GM10847 (cell line): ENCODE measurements around the gene GRM3.

Source experiments
- POLR2A ChIP-seq: IDR thresholded peaks from 2 replicates; pipeline ENCODE4 v1.6.1; 2011; ENCODE audit not compliant: insufficient read length; ENCODE audit errors: extremely low read depth

The GRM3 gene

GRCh38 chr7:86643561-86644281, at the start of gene GRM3:
GRM3 (plus strand) TSS chr7:86643909; CDS start chr7:86765146, 121,237 bp downstream.
- no peak for TF ChIP-seq POLR2A

DNA sequence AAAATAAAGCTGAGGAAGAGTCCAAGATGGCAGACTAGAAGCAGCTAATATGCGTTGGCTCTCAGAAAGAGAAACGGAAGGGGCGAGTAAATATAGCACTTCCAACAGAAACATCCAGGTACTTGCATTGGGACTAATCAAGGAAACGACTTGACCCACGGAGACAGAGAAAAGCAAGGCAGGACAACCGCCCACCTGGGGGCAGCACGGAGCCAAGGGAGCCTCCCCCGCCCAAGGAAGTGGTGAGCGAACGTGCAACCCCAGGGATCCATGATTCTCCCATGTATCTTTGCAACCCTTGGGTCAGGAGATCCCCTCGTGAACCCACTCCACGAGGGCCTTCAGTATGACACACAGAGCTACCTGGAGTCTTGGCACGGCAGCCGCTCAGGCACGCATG, 45.4 kb upstream of the GRM3 start:
- TF ChIP-seq POLR2A: no peak

DNA sequence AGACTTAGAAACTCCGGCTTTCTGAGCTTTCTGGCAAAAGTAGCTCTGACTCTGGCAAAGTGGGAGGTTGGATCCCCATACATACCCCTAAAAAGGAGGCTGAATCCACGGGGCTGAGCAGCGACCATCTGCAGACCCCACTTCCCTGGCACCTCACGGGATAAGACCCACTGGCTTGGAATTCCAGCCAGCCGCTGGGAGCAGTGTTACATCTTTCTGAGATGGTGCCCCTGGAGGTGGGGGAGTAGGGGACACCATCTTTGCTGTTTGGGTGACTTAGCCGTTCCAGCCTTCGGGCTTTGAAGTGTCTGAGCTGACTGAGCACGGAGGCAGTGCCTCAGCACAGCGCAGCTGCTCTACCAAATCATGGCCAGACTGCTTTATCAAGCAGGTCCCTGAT, 45.0 kb upstream of the GRM3 start:
- no peak for TF ChIP-seq POLR2A

DNA sequence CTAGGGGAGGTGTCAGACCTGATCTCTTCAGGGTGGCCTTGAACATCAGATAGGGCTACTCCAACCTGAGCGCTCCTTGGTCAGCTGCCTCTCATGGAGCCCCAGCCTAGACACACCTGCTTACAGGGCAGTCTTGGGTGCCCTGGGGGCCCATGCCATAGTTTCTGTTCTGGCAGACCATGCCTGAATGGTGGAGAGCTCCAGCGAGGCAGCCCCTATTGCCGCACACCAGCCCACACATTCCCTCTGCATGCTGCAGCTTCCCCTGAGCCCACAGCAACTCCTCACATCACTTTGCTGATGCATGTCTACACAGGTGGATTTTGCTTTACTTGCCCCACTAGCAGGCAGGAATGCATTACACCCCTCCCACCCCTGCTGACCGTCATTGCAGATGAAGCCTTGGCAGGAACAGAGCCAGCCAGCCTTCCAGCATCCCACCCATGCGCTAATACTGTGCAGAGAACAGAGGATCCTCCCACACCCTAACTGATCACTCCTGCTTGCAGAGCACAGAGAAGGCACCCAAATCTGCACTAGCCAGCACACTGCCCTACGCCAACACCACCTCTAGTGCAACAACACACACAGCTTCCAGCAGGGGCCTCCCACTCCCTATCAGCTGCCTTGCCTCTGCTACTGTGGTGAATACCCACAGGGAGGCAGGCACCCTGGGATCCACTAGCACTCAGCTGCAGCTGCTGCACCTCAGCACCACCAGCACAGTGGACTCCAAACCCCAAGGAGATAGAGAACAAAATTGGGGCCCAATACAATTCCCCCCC, 43.0 kb upstream of the GRM3 start:
- TF ChIP-seq POLR2A: no peak

GRCh38 chr7:86644282-86645224, 844 bp downstream of the GRM3 start:
- no peak for TF ChIP-seq POLR2A

DNA sequence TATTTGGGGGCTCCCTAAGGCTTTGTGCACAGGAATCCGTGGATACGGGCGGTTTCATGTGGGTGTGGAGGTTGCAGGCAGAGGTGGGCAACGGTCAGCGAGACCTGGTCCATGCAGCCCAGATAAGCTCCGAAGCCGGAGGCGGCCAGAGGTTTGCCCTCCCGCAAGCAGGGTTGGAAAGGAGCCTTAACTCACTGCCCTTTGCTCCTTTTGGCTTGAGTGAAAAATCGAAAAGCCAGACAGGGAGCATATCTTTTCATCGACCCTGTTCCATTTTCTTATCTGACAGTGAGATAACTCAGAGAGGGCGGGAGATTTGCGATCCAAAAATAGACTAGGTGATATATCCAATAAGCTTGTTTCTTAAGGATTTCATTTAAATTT, 1.5 kb downstream of the GRM3 start:
- no peak for TF ChIP-seq POLR2A

- no peak for TF ChIP-seq POLR2A
These were observed 2.1 kb downstream of the GRM3 start for GRCh38 chr7:86645676-86646276.

DNA sequence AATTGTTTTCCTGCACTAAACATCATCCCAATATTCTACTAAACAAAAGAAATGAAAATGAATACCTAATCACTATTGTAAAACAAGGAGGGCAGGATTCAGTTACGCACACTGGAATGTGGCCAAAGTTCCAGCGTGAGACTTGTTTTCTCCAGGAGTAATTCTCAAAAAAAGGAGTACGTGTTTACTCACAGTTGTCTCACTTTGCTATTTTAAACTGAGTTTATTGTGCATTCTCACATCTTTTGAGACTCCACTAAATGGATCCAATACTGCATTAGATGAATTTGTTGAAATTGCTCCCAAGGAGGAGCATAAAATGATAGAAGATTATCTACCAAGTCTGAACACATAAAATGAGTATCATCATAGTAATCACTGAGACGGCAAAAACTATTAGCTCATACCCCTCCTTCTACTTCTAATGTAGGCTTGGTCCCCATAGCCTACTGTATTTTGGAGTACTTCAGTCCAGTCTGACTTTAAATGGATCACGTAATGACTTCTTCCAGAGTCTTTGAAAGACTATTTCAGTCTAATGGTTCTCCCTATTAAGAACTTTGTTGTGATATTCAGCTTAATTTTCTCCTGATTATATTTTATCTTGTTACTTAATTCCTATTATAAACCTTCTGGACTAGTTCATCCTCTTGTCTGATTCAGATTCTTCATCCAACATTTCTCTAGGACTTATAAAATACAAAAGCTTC, 3.8 kb downstream of the GRM3 start:
- TF ChIP-seq POLR2A: no peak

DNA sequence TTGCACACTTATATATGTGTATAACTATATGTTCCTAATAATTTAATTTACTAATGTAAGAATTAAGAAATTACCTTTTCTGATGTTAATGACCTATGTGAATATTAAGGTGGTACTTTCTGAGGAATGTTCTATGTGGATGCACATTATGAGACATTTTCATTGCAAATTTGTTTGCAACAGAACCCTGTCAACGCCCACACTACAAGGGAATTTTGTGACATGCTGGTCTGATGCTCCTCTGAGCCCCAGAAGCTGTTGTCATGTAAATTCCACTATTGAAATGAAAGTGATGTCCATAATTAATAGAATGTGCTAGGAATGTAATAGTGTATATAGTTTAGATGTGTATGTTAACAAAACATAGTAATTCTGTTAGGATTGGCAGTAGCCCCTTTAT, 4.5 kb downstream of the GRM3 start:
- no peak for TF ChIP-seq POLR2A

DNA sequence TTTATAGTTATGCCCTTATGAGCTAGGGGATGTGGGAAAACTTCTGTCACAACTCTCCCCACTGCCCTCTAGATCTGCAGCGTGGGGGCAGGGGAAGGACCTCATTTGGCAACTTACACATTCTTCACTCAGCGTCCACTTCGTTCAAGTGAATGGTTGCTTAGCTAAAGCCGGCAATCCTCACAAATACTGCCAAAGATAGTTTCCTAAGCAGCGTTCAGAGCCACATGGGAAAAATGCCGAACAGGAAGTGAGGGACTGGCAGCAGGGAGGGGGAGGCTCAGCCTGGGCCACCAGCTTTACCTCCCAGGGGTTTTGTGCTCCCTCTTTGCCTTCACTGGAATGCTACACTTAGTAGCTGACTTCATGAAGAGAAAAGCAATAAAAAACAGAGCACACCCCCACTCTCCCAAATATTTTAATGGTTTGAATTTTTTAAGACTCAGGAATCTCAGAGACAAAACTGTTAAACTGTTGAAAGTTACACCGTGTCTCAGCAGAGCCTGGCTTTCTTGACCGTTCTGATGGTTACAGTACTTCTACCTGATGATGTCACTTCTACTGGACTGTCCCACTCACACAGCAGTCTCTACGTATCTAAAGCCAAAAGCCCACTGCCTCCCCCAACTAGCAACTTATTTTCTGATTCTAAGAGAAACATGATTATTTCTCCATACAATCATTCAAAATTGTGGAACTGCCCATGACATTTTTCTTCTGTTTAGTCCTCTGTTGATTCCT, 10.4 kb downstream of the GRM3 start:
- TF ChIP-seq POLR2A: no peak

- no peak for TF ChIP-seq POLR2A
These were observed 14.2 kb downstream of the GRM3 start for GRCh38 chr7:86657948-86658347.

DNA sequence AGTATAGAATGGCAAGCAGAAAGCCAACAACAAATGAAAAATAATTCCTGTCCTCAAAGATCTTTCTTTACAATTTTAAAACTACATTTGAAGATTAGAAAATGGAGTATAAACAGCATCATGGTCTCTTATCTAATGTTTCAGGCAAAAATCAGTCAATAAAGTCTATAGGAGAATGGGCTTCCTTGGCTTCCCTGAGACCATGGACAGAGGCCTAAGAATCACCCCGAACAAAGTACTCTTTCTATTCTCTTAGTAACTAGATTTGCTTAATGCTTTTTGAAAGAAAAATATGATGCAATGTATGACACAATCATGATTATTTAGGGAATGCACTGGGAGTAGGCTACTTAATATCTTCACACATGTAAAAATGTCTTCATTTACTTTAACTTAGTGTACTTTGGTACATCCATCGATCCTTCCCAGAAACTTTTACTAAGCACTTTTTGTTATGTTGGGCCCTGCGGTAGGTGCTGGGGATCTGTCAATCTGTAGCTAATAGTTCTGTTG, 17.3 kb downstream of the GRM3 start:
- TF ChIP-seq POLR2A: no peak

DNA sequence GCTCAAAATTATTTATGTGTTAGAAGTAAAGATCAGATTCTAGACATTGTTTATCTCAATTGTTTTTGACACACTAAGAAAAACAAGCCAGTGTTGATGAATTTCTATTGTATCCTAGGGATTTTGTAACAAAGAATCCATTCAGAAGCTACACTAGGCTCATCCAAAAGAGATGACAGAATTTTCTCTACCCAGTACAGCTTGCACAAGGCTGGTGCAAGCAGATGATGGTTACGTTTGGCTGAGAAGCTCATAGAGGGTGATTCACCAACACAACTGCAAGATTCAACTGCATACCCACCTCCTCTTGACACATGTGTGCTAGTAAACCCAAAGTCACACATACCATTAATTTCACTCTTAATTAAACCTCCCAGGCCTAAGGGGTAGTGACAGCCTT, 20.8 kb downstream of the GRM3 start:
- TF ChIP-seq POLR2A: no peak

DNA sequence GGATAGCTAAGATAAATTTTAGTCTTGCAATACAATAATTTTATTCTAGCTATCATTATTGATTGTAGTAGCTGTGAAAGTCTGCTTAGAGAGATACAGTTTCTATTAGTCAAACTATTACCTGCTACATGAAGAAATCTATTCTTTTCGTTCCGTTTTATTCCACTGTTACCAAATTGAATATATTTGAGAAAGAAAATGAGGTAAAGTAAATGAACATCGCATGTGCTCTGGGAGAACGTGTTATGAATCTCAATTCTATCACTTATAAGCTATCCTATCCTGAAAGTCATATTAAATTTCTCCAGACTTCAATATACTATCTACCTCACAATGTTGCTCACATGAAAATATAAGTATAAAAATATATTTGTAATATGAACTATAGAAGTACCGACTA, 21.3 kb downstream of the GRM3 start:
- TF ChIP-seq POLR2A: no peak
